Nephron progenitor cell (in vitro differentiated cells): Measurements from ENCODE around the gene YAP1.

Experiments
- DNase-seq: peaks from one replicate; pipeline ENCODE4 v3.0.0; 2021
- H3K27ac Mint-ChIP-seq: 2 replicates; pipeline ENCODE4 v1.8.0; 2021; ENCODE audit warnings: mild to moderate bottlenecking, moderate library complexity, mixed read lengths
- H3K27me3 Mint-ChIP-seq: 2 replicates; pipeline ENCODE4 v1.8.0; 2021; ENCODE audit warnings: mild to moderate bottlenecking, low read depth, mixed read lengths; ENCODE audit not compliant: poor library complexity
- H3K36me3 Mint-ChIP-seq: 2 replicates; pipeline ENCODE4 v1.8.0; 2021; ENCODE audit warnings: low read depth, mixed read lengths
- H3K4me1 Mint-ChIP-seq: 2 replicates; pipeline ENCODE4 v1.8.0; 2021; ENCODE audit warnings: mixed read lengths
- H3K4me3 Mint-ChIP-seq: 2 replicates; pipeline ENCODE4 v1.8.0; 2021; ENCODE audit warnings: mild to moderate bottlenecking, moderate library complexity, mixed read lengths
- H3K9me3 Mint-ChIP-seq: 2 replicates; pipeline ENCODE4 v1.8.0; 2021; ENCODE audit warnings: mild to moderate bottlenecking, moderate library complexity, mixed read lengths
- TF ChIP-seq, protein P1 (sequence below): fragments of 200-600 bp; sonication (generic); IDR thresholded peaks from 2 replicates; pipeline ENCODE4 v1.5.0; 2021; ENCODE audit warnings: antibody characterized with exemption

The YAP1 gene

DNA sequence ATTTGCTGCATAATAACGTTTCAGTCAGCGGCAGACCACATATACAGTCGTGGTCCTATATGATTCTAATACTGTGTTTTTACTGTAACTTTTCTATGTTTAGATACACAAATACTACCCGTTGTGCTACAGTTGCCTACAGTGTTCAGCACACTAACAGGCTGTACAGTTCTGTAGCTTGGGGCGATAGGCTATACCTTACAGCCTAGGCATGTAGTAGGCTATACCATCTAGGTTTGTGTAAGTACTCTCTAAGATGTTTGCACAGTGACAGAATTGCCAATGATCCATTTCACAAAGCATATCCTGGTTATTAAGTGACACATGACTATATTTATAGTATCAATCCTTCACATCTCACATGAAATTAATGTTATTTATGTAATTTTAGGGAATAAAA lies 78.2 kb downstream of the YAP1 start:
- H3K27ac Mint-ChIP-seq, result peak overlapping the region; percentile 99
- H3K36me3 Mint-ChIP-seq, result peaks cover 40% of the 10 kb centered on the region
- no peaks in the 10 kb centered on the region for H3K9me3 Mint-ChIP-seq
- no peak overlapping the region for H3K4me3 Mint-ChIP-seq
- DNase-seq, result no peak
- TF ChIP-seq, protein P1, sequence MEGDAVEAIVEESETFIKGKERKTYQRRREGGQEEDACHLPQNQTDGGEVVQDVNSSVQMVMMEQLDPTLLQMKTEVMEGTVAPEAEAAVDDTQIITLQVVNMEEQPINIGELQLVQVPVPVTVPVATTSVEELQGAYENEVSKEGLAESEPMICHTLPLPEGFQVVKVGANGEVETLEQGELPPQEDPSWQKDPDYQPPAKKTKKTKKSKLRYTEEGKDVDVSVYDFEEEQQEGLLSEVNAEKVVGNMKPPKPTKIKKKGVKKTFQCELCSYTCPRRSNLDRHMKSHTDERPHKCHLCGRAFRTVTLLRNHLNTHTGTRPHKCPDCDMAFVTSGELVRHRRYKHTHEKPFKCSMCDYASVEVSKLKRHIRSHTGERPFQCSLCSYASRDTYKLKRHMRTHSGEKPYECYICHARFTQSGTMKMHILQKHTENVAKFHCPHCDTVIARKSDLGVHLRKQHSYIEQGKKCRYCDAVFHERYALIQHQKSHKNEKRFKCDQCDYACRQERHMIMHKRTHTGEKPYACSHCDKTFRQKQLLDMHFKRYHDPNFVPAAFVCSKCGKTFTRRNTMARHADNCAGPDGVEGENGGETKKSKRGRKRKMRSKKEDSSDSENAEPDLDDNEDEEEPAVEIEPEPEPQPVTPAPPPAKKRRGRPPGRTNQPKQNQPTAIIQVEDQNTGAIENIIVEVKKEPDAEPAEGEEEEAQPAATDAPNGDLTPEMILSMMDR, result no peak
- H3K4me1 Mint-ChIP-seq, result peaks cover 73% of the 10 kb centered on the region
- H3K27me3 Mint-ChIP-seq, result peaks cover 3% of the 10 kb centered on the region

DNA sequence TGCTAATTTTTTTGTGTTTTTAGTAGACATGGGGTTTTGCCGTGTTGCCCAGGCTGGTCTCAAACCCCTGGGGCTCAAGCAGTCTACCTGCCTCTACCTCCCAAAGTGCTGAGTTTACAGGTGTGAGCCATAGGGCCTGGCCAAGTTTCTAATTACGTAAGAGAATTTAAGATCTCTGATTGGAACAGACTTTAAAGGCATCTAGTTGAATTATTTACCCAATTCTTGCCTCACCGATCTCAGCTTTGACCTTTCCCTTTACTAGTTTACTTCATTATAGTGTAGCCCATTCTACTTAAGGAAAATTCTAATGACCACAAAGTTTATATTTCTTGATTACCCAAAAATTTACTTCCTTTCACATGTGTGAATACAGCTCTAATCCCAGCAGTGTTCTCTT lies 81.6 kb downstream of the YAP1 start:
- TF ChIP-seq, protein P1, result no peak
- H3K27ac Mint-ChIP-seq, result peak overlapping the region; percentile 17
- no peak overlapping the region for H3K4me3 Mint-ChIP-seq
- peaks cover 6% of the 10 kb centered on the region for H3K27me3 Mint-ChIP-seq
- H3K4me1 Mint-ChIP-seq, result peaks cover 51% of the 10 kb centered on the region
- DNase-seq, result no peak
- peaks cover 54% of the 10 kb centered on the region for H3K36me3 Mint-ChIP-seq
- peaks cover 17% of the 10 kb centered on the region for H3K9me3 Mint-ChIP-seq

DNA sequence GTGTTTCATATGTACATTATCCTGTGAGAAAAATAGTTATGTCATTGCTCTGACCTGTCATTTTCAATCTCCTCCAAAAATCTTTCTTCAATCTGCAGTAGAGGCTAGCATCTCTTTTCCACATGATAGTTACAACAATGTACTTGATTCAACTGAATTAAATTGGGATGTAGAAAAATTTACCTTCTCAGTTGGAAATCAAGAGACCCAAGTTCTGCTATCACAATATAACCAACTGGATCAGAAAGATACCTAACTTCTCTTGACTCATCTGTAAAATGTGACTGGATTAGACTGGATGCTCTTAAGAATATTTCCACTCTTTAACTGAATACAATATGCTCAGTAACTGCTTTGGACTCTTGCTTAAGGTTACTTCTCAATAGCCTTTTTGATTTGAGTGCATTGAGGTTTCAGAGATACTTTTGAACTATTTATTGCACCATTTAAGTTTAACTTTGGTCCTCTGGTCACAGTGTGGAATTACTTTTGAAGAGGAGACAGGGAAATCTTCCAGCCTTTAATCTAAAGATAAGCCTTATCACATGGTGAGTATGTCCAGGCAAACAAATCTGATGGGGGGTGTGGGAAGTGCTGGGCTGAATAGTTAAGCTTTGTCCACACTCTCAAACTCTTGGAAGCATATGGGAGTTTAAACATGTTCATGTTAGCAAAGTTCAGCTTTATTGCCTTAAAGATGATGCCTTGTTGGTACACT lies 82.3 kb downstream of the YAP1 start:
- peak overlapping the region; percentile 17 for H3K27ac Mint-ChIP-seq

DNA sequence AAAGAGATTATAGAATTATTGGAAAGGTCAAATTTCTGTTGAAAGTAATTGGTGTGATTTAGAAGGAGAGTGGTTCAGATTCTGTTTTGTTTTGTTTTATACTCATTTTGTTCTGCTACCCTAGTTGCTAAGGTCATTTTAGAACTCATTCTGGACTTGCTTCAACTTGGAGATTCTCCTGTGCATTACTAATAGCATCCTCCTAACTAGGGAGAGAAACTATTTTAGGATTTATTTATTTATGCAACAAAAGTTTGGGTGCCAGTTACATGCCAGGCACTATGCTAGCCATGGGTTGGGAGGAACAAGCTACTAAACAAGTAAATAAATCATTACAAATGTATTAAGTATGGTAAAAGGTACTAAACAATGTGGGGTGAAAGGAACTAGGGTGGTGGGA lies 84.0 kb downstream of the YAP1 start:
- H3K4me3 Mint-ChIP-seq, result no peak overlapping the region
- TF ChIP-seq, protein P1, result no peak
- no peak for DNase-seq
- H3K9me3 Mint-ChIP-seq, result peaks cover 17% of the 10 kb centered on the region
- H3K36me3 Mint-ChIP-seq, result peaks cover 62% of the 10 kb centered on the region
- H3K27ac Mint-ChIP-seq, result no peak overlapping the region
- peaks cover 6% of the 10 kb centered on the region for H3K27me3 Mint-ChIP-seq
- peaks cover 56% of the 10 kb centered on the region for H3K4me1 Mint-ChIP-seq

More for the DNA sequence above, 82.3 kb downstream of the YAP1 start:
- peaks cover 51% of the 10 kb centered on the region for H3K4me1 Mint-ChIP-seq
- H3K36me3 Mint-ChIP-seq, result peaks cover 54% of the 10 kb centered on the region
- peaks cover 6% of the 10 kb centered on the region for H3K27me3 Mint-ChIP-seq
- H3K4me3 Mint-ChIP-seq, result no peak overlapping the region
- no peak for DNase-seq
- TF ChIP-seq, protein P1, result no peak
- peaks cover 17% of the 10 kb centered on the region for H3K9me3 Mint-ChIP-seq

DNA sequence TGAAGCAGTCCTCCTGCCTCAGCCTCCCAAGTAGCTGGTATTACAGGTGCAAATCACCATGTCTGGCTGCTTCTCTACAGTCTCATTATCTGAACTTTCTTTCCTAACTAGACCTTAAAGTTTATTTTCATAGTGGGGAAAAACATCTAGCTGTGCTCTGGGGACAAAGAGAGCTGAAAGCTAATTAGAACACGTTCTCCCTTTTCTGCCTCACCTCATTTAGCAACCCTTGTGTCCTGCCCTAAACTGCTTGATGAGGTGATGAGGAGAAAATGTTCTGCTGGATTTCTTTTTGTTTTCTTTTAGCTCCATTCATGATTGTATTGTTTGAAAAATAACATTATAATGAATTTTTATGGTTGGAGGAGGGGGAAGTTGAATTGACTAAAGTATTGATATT lies 84.7 kb downstream of the YAP1 start:
- Mint-ChIP-seq H3K27ac (peak overlapping the region; percentile 93), H3K9me3 (peaks cover 17% of the 10 kb centered on the region), H3K36me3 (peaks cover 63% of the 10 kb centered on the region), H3K27me3 (peaks cover 6% of the 10 kb centered on the region), H3K4me1 (peaks cover 59% of the 10 kb centered on the region), H3K4me3 (no peak overlapping the region)
- DNase-seq, result no peak
- TF ChIP-seq, protein P1, result no peak

DNA sequence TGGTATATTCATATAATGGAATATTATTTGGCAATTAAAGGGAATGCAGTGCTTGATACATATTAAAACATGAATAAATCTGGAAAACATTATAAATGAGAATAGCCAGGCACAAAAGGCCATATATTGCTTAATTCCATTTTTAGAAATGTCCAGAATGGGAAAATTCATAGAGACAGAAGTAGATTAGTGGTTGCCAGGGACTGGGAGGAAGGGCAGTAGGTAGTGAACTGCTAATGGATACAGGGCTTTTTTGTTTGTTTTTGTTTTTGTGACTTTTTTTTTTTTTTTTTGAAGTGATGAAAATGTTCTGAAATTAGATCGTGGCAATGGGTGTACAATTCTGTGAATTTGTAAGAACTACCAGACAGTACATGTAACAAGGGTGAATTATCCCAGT lies 86.1 kb downstream of the YAP1 start:
- peaks cover 57% of the 10 kb centered on the region for H3K4me1 Mint-ChIP-seq
- H3K27me3 Mint-ChIP-seq, result peaks cover 3% of the 10 kb centered on the region
- H3K4me3 Mint-ChIP-seq, result peak overlapping the region; percentile 1
- H3K9me3 Mint-ChIP-seq, result peaks cover 17% of the 10 kb centered on the region
- H3K27ac Mint-ChIP-seq, result peak overlapping the region; percentile 95
- H3K36me3 Mint-ChIP-seq, result peaks cover 65% of the 10 kb centered on the region
- no peak for DNase-seq
- TF ChIP-seq, protein P1, result no peak
